SK-N-SH treated with all-trans-retinoic acid at 6 μM for 48 hours (cell line): ENCODE measurements around the gene G3BP1.

Experiments used
- ATAC-seq: fragments of 200-7000 bp; cut with Tn5 transposase; 3 replicates; pipeline ENCODE4 v1.9.1; 2020; ENCODE audit warnings: mild to moderate bottlenecking, moderate library complexity
- ARNTL ChIP-seq: fragments of 450-650 bp; formaldehyde crosslinking; IDR thresholded peaks from 2 replicates; pipeline ENCODE4 v1.5.0; 2020; ENCODE audit warnings: low read depth, mild to moderate bottlenecking, moderate library complexity, borderline replicate concordance
- BACH2 ChIP-seq: fragments of 250-450 bp; sonication (Bioruptor Pico); IDR thresholded peaks from 2 replicates; pipeline ENCODE4 v1.9.0; 2021; ENCODE audit warnings: mild to moderate bottlenecking, borderline replicate concordance
- CSDC2 ChIP-seq: fragments of 250-450 bp; sonication (Bioruptor Pico); IDR thresholded peaks from 2 replicates; pipeline ENCODE4 v1.5.0; 2020; ENCODE audit warnings: mild to moderate bottlenecking, moderate library complexity
- CSRNP3 ChIP-seq: fragments of 250-450 bp; sonication (Bioruptor Pico); IDR thresholded peaks from 2 replicates; pipeline ENCODE4 v1.5.1; 2021; ENCODE audit warnings: mild to moderate bottlenecking, moderate library complexity
- ESRRG ChIP-seq: fragments of 250-450 bp; sonication (Bioruptor Pico); IDR thresholded peaks from 2 replicates; pipeline ENCODE4 v1.6.1; 2021; ENCODE audit warnings: mild to moderate bottlenecking
- GLIS3 ChIP-seq: fragments of 250-450 bp; sonication (Bioruptor Pico); IDR thresholded peaks from 2 replicates; pipeline ENCODE4 v1.5.0; 2020; ENCODE audit warnings: mild to moderate bottlenecking, moderate library complexity
- ISL1 ChIP-seq: fragments of 250-450 bp; sonication (Bioruptor Pico); IDR thresholded peaks from 2 replicates; pipeline ENCODE4 v2.1.2; 2022; ENCODE audit warnings: mild to moderate bottlenecking, moderate library complexity
- PATZ1 ChIP-seq: fragments of 250-450 bp; sonication (Bioruptor Pico); IDR thresholded peaks from 2 replicates; pipeline ENCODE4 v1.8.0; 2020; ENCODE audit warnings: mild to moderate bottlenecking, moderate library complexity, borderline replicate concordance
- PPARA ChIP-seq: fragments of 250-450 bp; sonication (Bioruptor Pico); IDR thresholded peaks from 2 replicates; pipeline ENCODE4 v1.5.0; 2020; ENCODE audit warnings: mild to moderate bottlenecking, borderline replicate concordance
- RARB ChIP-seq: fragments of 250-450 bp; sonication (Bioruptor Pico); IDR thresholded peaks from 2 replicates; pipeline ENCODE4 v1.8.0; 2021; ENCODE audit warnings: mild to moderate bottlenecking, moderate library complexity
- SNAI2 ChIP-seq: fragments of 250-450 bp; sonication (Bioruptor Pico); IDR thresholded peaks from 2 replicates; pipeline ENCODE4 v1.5.0; 2020; ENCODE audit warnings: mild to moderate bottlenecking, moderate library complexity
- TCF4 ChIP-seq: fragments of 250-450 bp; sonication (Bioruptor Pico); IDR thresholded peaks from 2 replicates; pipeline ENCODE4 v1.8.0; 2021; ENCODE audit warnings: mild to moderate bottlenecking, moderate library complexity, borderline replicate concordance
- TOX ChIP-seq: fragments of 250-450 bp; sonication (Bioruptor Pico); IDR thresholded peaks from 2 replicates; pipeline ENCODE4 v1.8.0; 2021; ENCODE audit warnings: mild to moderate bottlenecking, moderate library complexity, borderline replicate concordance
- TSHZ2 ChIP-seq: fragments of 250-450 bp; sonication (Bioruptor Pico); IDR thresholded peaks from 2 replicates; pipeline ENCODE4 v1.5.0; 2020; ENCODE audit warnings: mild to moderate bottlenecking, moderate library complexity
- ZFP3 ChIP-seq: fragments of 250-450 bp; sonication (Bioruptor Pico); IDR thresholded peaks from 2 replicates; pipeline ENCODE4 v1.5.0; 2020; ENCODE audit warnings: mild to moderate bottlenecking, moderate library complexity
- ZFP30 ChIP-seq: fragments of 450-650 bp; formaldehyde crosslinking; IDR thresholded peaks from 2 replicates; pipeline ENCODE4 v1.5.0; 2022; ENCODE audit warnings: mild to moderate bottlenecking, moderate library complexity
- ZNF70 ChIP-seq: fragments of 450-650 bp; formaldehyde crosslinking; IDR thresholded peaks from 2 replicates; pipeline ENCODE4 v1.5.0; 2020; ENCODE audit warnings: mild to moderate bottlenecking, moderate library complexity
- ZNF8 ChIP-seq: fragments of 450-650 bp; formaldehyde crosslinking; IDR thresholded peaks from 2 replicates; pipeline ENCODE4 v1.5.0; 2020; ENCODE audit warnings: mild to moderate bottlenecking, moderate library complexity

G3BP1 gene

GRCh38 chr5:151810897-151811296 lies 39.1 kb downstream of the G3BP1 start:
- TF ChIP-seq CSDC2 (CRISPR knock-in tag) (no peak), ARNTL (no peak), CSRNP3 (CRISPR knock-in tag) (no peak)
- ATAC-seq, result no peak

GRCh38 chr5:151811593-151812321 lies 40.0 kb downstream of the G3BP1 start:
- TF ChIP-seq SNAI2 (CRISPR knock-in tag), result no peak
- TF ChIP-seq PATZ1, result no peak
- TF ChIP-seq BACH2, result no peak
- TF ChIP-seq ZFP30 (CRISPR knock-in tag), result no peak
- TF ChIP-seq TSHZ2 (CRISPR knock-in tag), result no peak
- no peak for TF ChIP-seq PPARA (CRISPR knock-in tag)
- no peak for TF ChIP-seq ZFP3 (CRISPR knock-in tag)
- TF ChIP-seq ZNF8 (CRISPR knock-in tag), result no peak
- TF ChIP-seq TOX (CRISPR knock-in tag), result no peak
- TF ChIP-seq CSRNP3 (CRISPR knock-in tag), result no peak
- TF ChIP-seq CSDC2 (CRISPR knock-in tag), result no peak
- TF ChIP-seq TCF4 (CRISPR knock-in tag), result no peak
- TF ChIP-seq ARNTL, result no peak
- ATAC-seq, result no peak

- ATAC-seq, result peak; percentile 18; the same call in 2 of the 3 replicates
- TF ChIP-seq TCF4 (CRISPR knock-in tag) (no peak), GLIS3 (CRISPR knock-in tag) (no peak), ESRRG (CRISPR knock-in tag) (no peak), TSHZ2 (CRISPR knock-in tag) (no peak), ISL1 (no peak), BACH2 (no peak), CSRNP3 (CRISPR knock-in tag) (no peak), RARB (no peak), ZNF8 (CRISPR knock-in tag) (no peak), ZNF70 (CRISPR knock-in tag) (no peak)
These were observed 41.1 kb downstream of the G3BP1 start for GRCh38 chr5:151812757-151813309.
